OCI-LY3 (cell line): ENCODE results near the gene LIN28B.

Experiments
- H2AFZ ChIP-seq: fragments of 200-600, 300-600 bp; shearing (Covaris generic); 2 replicates; pipeline ENCODE4 v1.6.0; 2014; ENCODE audit warnings: antibody characterized with exemption, low read depth, low read length
- H3K27ac ChIP-seq: fragments of 200-600, 300-600 bp; sonication (generic); 2 replicates; pipeline ENCODE4 v1.5.1; 2014; ENCODE audit warnings: mild to moderate bottlenecking, low read length, moderate library complexity, mixed read lengths
- H3K27me3 ChIP-seq: fragments of 200-600, 300-600 bp; sonication (generic); 2 replicates; pipeline ENCODE4 v1.6.1; 2014; ENCODE audit warnings: low read depth, low read length, mixed read lengths
- H3K36me3 ChIP-seq: fragments of 200-600, 300-600 bp; sonication (generic); replicated peaks from 2 replicates; pipeline ENCODE3; 2014; ENCODE audit warnings: low read depth, low read length, mixed read lengths
- H3K4me1 ChIP-seq: fragments of 300-600, 200-600 bp; sonication (generic); 2 replicates; pipeline ENCODE4 v1.6.1; 2014; ENCODE audit warnings: low read length, mixed read lengths
- H3K4me2 ChIP-seq: fragments of 200-600, 300-600 bp; sonication (generic); 2 replicates; pipeline ENCODE4 v1.6.1; 2014; ENCODE audit warnings: low read length, mixed read lengths
- H3K4me3 ChIP-seq: fragments of 300-600, 200-600 bp; sonication (generic); 2 replicates; pipeline ENCODE4 v1.5.1; 2014; ENCODE audit warnings: antibody characterized with exemption, mild to moderate bottlenecking, low read length, moderate library complexity
- H3K79me2 ChIP-seq: fragments of 300-600, 200-600 bp; shearing (Covaris generic); 2 replicates; pipeline ENCODE4 v1.6.1; 2014; ENCODE audit warnings: mild to moderate bottlenecking, low read length, mixed read lengths
- H3K9ac ChIP-seq: fragments of 300-600, 200-600 bp; shearing (Covaris generic); 2 replicates; pipeline ENCODE4 v1.6.0; 2014; ENCODE audit warnings: mild to moderate bottlenecking, low read length, moderate library complexity
- H3K9me3 ChIP-seq: fragments of 200-600, 300-600 bp; shearing (Covaris generic); 2 replicates; pipeline ENCODE4 v1.6.1; 2014; ENCODE audit warnings: low read length, mixed read lengths; ENCODE audit not compliant: insufficient read depth
- H4K20me1 ChIP-seq: fragments of 200-600, 300-600 bp; sonication (generic); 2 replicates; pipeline ENCODE4 v1.6.1; 2016; ENCODE audit warnings: low read length, mixed read lengths; ENCODE audit not compliant: insufficient read depth
- CTCF ChIP-seq: fragments of 200-600, 300-600 bp; sonication (generic); IDR thresholded peaks from 2 replicates; pipeline ENCODE4 v1.5.1; 2014; ENCODE audit warnings: antibody characterized with exemption, low read length, low read depth
- EZH2phosphoT487 ChIP-seq: fragments of 200-600 bp; shearing (Covaris generic); IDR thresholded peaks from 2 replicates; pipeline ENCODE4 v1.6.1; 2018; ENCODE audit warnings: antibody characterized with exemption, mixed run types, low read depth

LIN28B gene

GRCh38 chr6:104969785-104970581 is 13.1 kb downstream of the LIN28B start:
- Histone ChIP-seq H3K27ac (no peak overlapping the region), H3K79me2 (no peaks in the 10 kb centered on the region), H3K27me3 (no peaks in the 10 kb centered on the region), H3K4me1 (no peaks in the 10 kb centered on the region), H3K4me2 (no peak overlapping the region), H3K36me3 (no peaks in the 10 kb centered on the region), H3K4me3 (no peak overlapping the region), H3K9me3 (no peaks in the 10 kb centered on the region), H2AFZ (no peak overlapping the region), H3K9ac (no peak overlapping the region), H4K20me1 (no peaks in the 10 kb centered on the region)
- TF ChIP-seq EZH2phosphoT487, result no peak
- no peak for TF ChIP-seq CTCF

- Histone ChIP-seq H3K27ac (no peak overlapping the region), H3K27me3 (no peaks in the 10 kb centered on the region), H3K9me3 (no peaks in the 10 kb centered on the region), H4K20me1 (no peaks in the 10 kb centered on the region), H3K36me3 (no peaks in the 10 kb centered on the region), H3K9ac (no peak overlapping the region), H3K4me1 (no peaks in the 10 kb centered on the region), H3K4me3 (no peak overlapping the region), H3K79me2 (no peaks in the 10 kb centered on the region), H3K4me2 (no peak overlapping the region), H2AFZ (no peak overlapping the region)
- no peak for TF ChIP-seq EZH2phosphoT487
Measured at GRCh38 chr6:104973404-104973803, 16.5 kb downstream of the LIN28B start.

- Histone ChIP-seq H3K79me2 (no peaks in the 10 kb centered on the region), H3K9me3 (no peaks in the 10 kb centered on the region), H3K9ac (no peak overlapping the region), H3K36me3 (no peaks in the 10 kb centered on the region), H2AFZ (no peak overlapping the region), H3K4me3 (no peak overlapping the region), H3K27ac (no peak overlapping the region), H4K20me1 (no peaks in the 10 kb centered on the region), H3K27me3 (no peaks in the 10 kb centered on the region), H3K4me1 (no peaks in the 10 kb centered on the region), H3K4me2 (no peak overlapping the region)
- TF ChIP-seq EZH2phosphoT487 (no peak), CTCF (no peak)
Measured at GRCh38 chr6:104983296-104983695, 26.4 kb downstream of the LIN28B start.

GRCh38 chr6:104983776-104984175 is 26.9 kb downstream of the LIN28B start:
- Histone ChIP-seq H3K4me1 (no peaks in the 10 kb centered on the region), H3K9me3 (no peaks in the 10 kb centered on the region), H3K27ac (no peak overlapping the region), H3K36me3 (no peaks in the 10 kb centered on the region), H2AFZ (no peak overlapping the region), H3K9ac (no peak overlapping the region), H4K20me1 (no peaks in the 10 kb centered on the region), H3K4me3 (no peak overlapping the region), H3K79me2 (no peaks in the 10 kb centered on the region), H3K4me2 (no peak overlapping the region), H3K27me3 (no peaks in the 10 kb centered on the region)
- TF ChIP-seq EZH2phosphoT487 (no peak), CTCF (no peak)
